Pancreas (tissue), 10 donors: ENCODE data around the gene DYNC1H1. TPM values are rescaled to one million over a fixed set of nuclear protein-coding genes. Genes with fewer than 3 reads are reported as not detected.

Source experiments
- ATAC-seq, 4 donors: fragments of 200-7000 bp; cut with Tn5 transposase; one replicate each; pipeline versions ENCODE4 v1.8.0 to v1.9.1; 2020; ENCODE audit warnings: mild to moderate bottlenecking in 4 of 4, moderate library complexity in 4 of 4
- DNase-seq, 6 donors: peaks; one replicate each; pipeline ENCODE4 v3.0.0-alpha.2; 2020
- FAIRE-seq: peaks from 2 replicates; lab custom pipeline; 2012; peaks lifted over from hg19 to GRCh38; lab: Jason Lieb, UNC
- H3K27ac ChIP-seq, 4 donors: fragments of 200-600 bp; sonication (generic); 1 replicate in 3 of 4; 2 replicates in 1 of 4; pipeline versions ENCODE4 v1.5.0 to v1.8.0; 2020
- H3K27me3 ChIP-seq, 4 donors: fragments of 200-600 bp; one replicate each; pipeline ENCODE4 v1.8.0; 2021
- H3K36me3 ChIP-seq, 3 donors: fragments of 200-600 bp; sonication (generic) in 1 of 3; one replicate each; pipeline versions ENCODE4 v1.5.0 to v1.8.0; 2020 to 2021
- H3K4me1 ChIP-seq, 3 donors: fragments of 200-600 bp; one replicate each; pipeline ENCODE4 v1.8.0; 2021
- H3K4me3 ChIP-seq, 4 donors: fragments of 200-600 bp; sonication (generic) in 2 of 4; one replicate each; pipeline versions ENCODE4 v1.5.0 to v1.8.0; 2020 to 2021
- H3K9me3 ChIP-seq, 4 donors: fragments of 200-600 bp; one replicate each; pipeline ENCODE4 v1.8.0; 2021
- WGBS, 2 donors: extraction: QIAGEN DNeasy Blood & Tissue Kit; methylation state at CpG; one replicate each; pipeline ENCODE4 v1.1.7; 2013; 5-methylcytosine and 5-hydroxymethylcytosine counted together
- intact Hi-C, 3 donors: fragments of 100-400 bp; cut with DNase I; formaldehyde crosslinking; loops; one replicate each; pipeline versions ENCODE4 v1.11.1 to v1.14.2; 2022
- polyA plus RNA-seq, 2 donors: library from polyadenylated mRNA; stranded (reverse); fragments of 200-250 nt; gene quantifications; one replicate each; pipeline ENCODE4 v1.2.3, GENCODE V29; 2013
- total RNA-seq, 6 donors: library from RNA; stranded (reverse); fragmentation: NEBNext Ultra II Directional in 4 of 6; extraction: Animal tissue kit (Norgen Biotek cat#: 25700) in 4 of 6; gene quantifications; one replicate each; pipeline versions ENCODE4 v1.2.1 to v1.2.4, GENCODE V29; 2021 to 2023
- TF ChIP-seq, protein P1 (sequence below), 4 donors: fragments of 200-600 bp; sonication (generic) in 3 of 4; IDR thresholded peaks; one replicate each; pipeline versions ENCODE4 v1.5.0 to v1.8.0; 2021; ENCODE audit warnings: antibody characterized with exemption in 4 of 4
- donor health status: healthy with polysubstance abuse.
- donor health status: DM: no; HTN: no; CAD: no; lungs with moderate emphysema.
- donor health status: DM: no; HTN: no; CAD: no.
- donor health status: control.
- donor health status: control.
- donor health status: Bipolar disorder and iron deficiency.
- donor health status: DM: yes; HTN: yes; CAD: no.
- donor health status: DM: no; HTN: no; CAD: no.
- donor health status: DM: no; HTN: no; CAD: no.
- donor health status: DM: yes; HTN: yes; CAD: no.

Gene DYNC1H1
- total RNA-seq: 100 to 1,000 TPM; 114 to 215 (median 143) TPM
- polyA plus RNA-seq: 10 to 100 TPM; 95.7 to 96.4 TPM

DNA sequence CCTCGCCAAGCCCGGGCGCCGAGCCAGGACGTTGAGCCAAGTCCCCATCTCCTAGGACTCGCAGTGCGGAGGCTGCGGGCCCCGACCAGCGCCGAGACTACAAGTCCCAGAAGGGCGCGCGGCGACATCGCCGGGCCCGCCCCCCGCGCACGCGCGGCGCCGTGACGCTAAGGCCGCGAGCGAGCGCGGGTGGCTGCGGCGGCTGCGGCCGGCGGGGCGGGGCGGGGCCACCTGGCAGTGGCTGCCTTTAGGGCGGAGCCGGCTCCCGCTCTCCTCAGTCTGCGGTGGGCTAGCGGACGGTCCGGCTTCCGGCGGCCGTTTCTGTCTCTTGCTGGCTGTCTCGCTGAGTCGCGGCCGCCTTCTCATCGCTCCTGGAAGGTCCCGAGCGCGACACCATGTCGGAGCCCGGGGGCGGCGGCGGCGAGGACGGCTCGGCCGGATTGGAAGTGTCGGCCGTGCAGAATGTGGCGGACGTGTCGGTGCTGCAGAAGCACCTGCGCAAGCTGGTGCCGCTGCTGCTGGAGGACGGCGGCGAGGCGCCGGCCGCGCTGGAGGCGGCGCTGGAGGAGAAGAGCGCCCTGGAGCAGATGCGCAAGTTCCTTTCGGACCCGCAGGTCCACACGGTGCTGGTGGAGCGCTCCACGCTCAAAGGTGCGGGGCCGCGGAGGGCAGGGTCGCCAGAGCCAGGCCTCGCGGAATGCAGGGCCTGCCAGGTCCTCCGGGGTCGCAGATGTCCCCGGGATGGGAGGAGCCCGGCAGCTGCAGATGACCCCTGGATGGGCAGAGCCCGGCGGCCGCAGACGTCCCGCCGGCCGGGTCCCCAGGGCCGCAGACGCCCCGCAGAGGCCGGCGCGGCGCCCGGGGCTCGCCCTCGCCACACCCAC is at the start of gene DYNC1H1:
Gene DYNC1H1, plus strand, starts transcription at position 277 of the 884 bp plus-strand sequence. Its CDS starts 119 bp downstream, at position 396.
- peaks cover 0 to 4% (median 0%) of the 10 kb centered on the region in 3 donors for H3K36me3 ChIP-seq
- FAIRE-seq (no peak), DNase-seq (peak; percentile 84 to 96 (median 92)), ATAC-seq (peak; percentile 91 to 94 (median 92))
- H3K27ac ChIP-seq: peak within 1 kb of the TSS; percentile 78 to 91 (median 90)
- intact Hi-C loops: loop anchor here in 1 of 3 donors (10.0 kb wide), 1 partner anchor 120 kb away; the partner anchor contains the start of gene HSP90AA1
- WGBS, 2 donors: 0% methylated on average over 81 to 115 of the region's 115 CpGs
- no peaks in the 10 kb centered on the region for H3K9me3 ChIP-seq
- no peaks in the 10 kb centered on the region for H3K27me3 ChIP-seq
- H3K4me3 ChIP-seq: peak within 1 kb of the TSS; percentile 85 to 100 (median 98)
- peaks cover 6 to 17% (median 12%) of the 10 kb centered on the region in 3 donors for H3K4me1 ChIP-seq
- TF ChIP-seq, protein P1, sequence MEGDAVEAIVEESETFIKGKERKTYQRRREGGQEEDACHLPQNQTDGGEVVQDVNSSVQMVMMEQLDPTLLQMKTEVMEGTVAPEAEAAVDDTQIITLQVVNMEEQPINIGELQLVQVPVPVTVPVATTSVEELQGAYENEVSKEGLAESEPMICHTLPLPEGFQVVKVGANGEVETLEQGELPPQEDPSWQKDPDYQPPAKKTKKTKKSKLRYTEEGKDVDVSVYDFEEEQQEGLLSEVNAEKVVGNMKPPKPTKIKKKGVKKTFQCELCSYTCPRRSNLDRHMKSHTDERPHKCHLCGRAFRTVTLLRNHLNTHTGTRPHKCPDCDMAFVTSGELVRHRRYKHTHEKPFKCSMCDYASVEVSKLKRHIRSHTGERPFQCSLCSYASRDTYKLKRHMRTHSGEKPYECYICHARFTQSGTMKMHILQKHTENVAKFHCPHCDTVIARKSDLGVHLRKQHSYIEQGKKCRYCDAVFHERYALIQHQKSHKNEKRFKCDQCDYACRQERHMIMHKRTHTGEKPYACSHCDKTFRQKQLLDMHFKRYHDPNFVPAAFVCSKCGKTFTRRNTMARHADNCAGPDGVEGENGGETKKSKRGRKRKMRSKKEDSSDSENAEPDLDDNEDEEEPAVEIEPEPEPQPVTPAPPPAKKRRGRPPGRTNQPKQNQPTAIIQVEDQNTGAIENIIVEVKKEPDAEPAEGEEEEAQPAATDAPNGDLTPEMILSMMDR (IDR thresholded peaks at IDR 0.05): no peak

DNA sequence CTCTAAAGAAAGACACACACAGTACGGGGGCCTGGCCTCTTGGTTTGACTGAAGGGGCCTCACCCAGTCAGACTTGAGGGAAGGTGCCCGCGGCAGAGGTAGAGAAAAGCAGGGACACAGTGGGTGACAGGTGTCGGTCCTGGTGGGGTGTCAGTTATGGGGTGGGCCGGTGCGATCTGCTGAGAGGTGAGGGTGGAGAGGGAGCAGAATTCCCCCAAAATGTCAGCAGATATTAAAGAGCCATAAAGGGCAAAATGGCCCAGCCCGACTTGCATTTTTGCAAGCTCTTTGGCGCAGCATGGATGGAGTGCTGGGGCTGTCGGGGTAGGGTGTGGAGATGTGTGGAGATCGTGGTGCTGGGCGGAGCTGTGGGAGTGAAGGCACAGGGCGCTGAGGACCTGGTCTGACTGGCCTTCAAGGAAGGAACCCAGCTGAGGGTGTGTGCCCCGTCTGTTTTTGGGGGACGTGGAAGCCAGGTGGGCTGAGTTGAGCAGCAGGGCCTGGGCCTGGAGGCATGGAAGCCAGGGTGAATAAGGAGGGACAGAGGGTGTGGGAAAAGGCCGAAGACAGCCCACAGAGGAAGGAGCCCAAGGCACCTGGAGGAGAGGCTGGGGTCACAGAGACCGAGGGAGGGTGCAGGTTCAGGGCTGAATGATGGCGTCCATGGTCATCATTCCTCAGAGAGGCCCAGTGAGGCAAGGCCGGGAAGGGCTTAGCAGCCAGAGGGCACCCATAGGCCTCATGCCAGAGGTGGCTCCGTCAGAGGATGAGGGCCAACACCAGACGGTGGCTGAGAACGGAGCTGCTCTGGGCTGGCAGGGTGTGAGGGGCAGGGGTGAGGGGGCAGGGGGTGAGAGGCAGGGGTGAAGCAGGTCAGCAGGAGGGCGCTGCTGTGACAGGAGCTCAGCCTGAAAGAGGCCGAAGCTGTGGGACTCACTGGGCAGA is 48.2 kb upstream of the DYNC1H1 start:
- FAIRE-seq (no peak), DNase-seq (no peak), ATAC-seq (peak in 2 of 4 donors; percentile 14 to 17)
- H3K36me3 ChIP-seq: peaks cover 0 to 14% (median 3%) of the 10 kb centered on the region in 3 donors
- TF ChIP-seq, protein P1 (IDR thresholded peaks at IDR 0.05): no peak
- no peak overlapping the region for H3K27ac ChIP-seq
- H3K27me3 ChIP-seq: no peaks in the 10 kb centered on the region
- WGBS, 2 donors: 94 to 98% methylated on average over 22 to 23 of the region's 23 CpGs
- H3K4me3 ChIP-seq: no peak overlapping the region
- H3K9me3 ChIP-seq: no peaks in the 10 kb centered on the region
- intact Hi-C loops: no loop called here
- no peaks in the 10 kb centered on the region for H3K4me1 ChIP-seq

DNA sequence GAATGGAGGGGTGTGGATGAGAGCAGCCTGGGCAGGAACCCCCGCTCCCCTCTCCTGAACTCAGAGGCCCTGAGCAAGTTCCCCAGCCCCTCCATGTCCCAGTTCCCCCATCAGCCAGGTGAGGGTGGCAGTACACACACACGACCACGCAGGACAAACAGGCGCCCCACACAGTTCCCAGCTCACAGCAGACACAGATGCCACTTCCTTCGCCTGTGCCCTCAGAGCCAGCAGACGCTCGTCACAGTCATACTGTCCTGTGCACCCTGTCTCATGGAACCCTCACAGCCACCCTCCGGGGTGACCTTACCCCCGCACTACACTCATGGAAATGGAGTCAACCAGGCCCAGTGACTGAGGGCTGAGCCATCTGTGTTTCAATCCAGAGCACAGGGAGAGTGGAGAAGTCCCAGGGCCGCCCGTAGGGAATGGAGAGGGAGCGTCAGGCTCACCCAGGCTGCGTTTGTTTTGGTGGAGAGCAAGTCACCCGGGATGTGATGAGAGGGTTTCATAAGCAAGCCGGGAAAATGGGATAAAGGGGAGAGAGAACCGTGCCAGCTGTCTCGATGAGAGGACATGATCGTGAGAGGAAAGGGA is 47.5 kb upstream of the DYNC1H1 start:
- Histone ChIP-seq H3K27me3 (no peaks in the 10 kb centered on the region), H3K27ac (no peak overlapping the region), H3K4me3 (no peak overlapping the region), H3K4me1 (no peaks in the 10 kb centered on the region), H3K9me3 (no peaks in the 10 kb centered on the region), H3K36me3 (peaks cover 0 to 12% (median 3%) of the 10 kb centered on the region in 3 donors)
- WGBS, 2 donors: 88 to 89% methylated on average over 18 of the region's 18 CpGs
- DNase-seq (no peak), FAIRE-seq (no peak), ATAC-seq (peak in 2 of 4 donors; percentile 16 to 19)
- TF ChIP-seq, protein P1 (IDR thresholded peaks at IDR 0.05): no peak
- intact Hi-C loops: no loop called here

DNA sequence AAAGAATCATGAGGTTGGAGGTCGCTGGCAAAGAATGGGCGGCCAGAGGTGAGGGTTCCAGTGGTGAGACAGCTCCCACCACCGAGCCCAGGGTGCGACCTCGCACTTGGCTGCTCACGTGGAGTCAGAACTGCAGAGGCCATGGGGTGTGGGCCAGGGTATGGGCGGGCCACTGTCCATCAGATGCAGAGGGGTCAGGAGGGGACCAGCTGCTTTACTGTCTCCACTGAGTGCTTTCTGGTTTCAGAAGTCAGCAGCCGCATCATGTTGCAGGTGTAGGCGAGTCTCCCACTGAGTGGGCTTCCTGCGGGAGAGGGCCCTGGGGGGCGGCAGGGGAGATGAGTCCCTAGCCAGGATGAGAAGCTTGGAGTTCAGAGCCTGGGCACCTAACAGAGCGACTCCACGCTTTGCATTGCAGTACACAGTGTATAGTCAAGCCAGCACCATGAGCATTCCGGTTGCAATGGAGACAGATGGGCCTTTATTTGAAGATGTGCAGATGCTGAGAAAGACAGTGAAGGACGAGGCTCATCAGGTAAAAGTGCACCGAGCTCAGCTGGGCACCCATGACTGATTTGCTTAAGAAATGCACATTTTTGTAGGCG is 46.9 kb upstream of the DYNC1H1 start:
- Histone ChIP-seq H3K27me3 (no peaks in the 10 kb centered on the region), H3K9me3 (no peaks in the 10 kb centered on the region), H3K27ac (no peak overlapping the region), H3K36me3 (peaks cover 0 to 11% (median 3%) of the 10 kb centered on the region in 3 donors), H3K4me3 (no peak overlapping the region), H3K4me1 (no peaks in the 10 kb centered on the region)
- peak in 2 of 4 donors; percentile 11 to 16 for ATAC-seq
- DNase-seq: no peak
- TF ChIP-seq, protein P1 (IDR thresholded peaks at IDR 0.05): no peak
- 85 to 89% methylated on average over 17 of the region's 17 CpGs for WGBS, 2 donors
- FAIRE-seq: no peak
- intact Hi-C loops: no loop called here
